HG03097 (cell line): ENCODE results near the gene ACAD10.
"Not testable (repeated sequence)": the region's sequence is repeated elsewhere in the genome, so short reads cannot be mapped to it uniquely, and the experiment has no call there.

Experiments used
- ATAC-seq: cut with Tn5 transposase; IDR thresholded peaks from one replicate; pipeline ENCODE4 v1.9.1; 2021; ENCODE audit not compliant: unreplicated experiment, low FRiP score

Gene ACAD10

GRCh38 chr12:111685811-111686573 lies at the start of gene ACAD10, which contains the start of gene BRAP:
TSS of gene ACAD10 (plus strand) at chr12:111686053. CDS start at chr12:111692710, 6,657 bp downstream.
TSS of gene BRAP (minus strand) at chr12:111685956. CDS start at chr12:111685792, 164 bp downstream.
- ATAC-seq, result peak; percentile 79

- ATAC-seq, result no peak
Measured at GRCh38 chr12:111636209-111636945, 49.5 kb upstream of the ACAD10 start.

- ATAC-seq, result no peak
Measured at GRCh38 chr12:111638556-111638955, 47.3 kb upstream of the ACAD10 start.

GRCh38 chr12:111640506-111640905 lies 45.3 kb upstream of the ACAD10 start:
- ATAC-seq, result no peak

- ATAC-seq, result no peak
Measured at GRCh38 chr12:111642681-111643426, 43.0 kb upstream of the ACAD10 start.

GRCh38 chr12:111643427-111643826 lies 42.4 kb upstream of the ACAD10 start:
- no peak for ATAC-seq

GRCh38 chr12:111645433-111645832 lies 40.4 kb upstream of the ACAD10 start:
- no peak for ATAC-seq

GRCh38 chr12:111650912-111651311 lies 34.9 kb upstream of the ACAD10 start:
- no peak for ATAC-seq

GRCh38 chr12:111652530-111652929 lies 33.3 kb upstream of the ACAD10 start:
- ATAC-seq, result not testable (repeated sequence)

GRCh38 chr12:111653596-111653995 lies 32.3 kb upstream of the ACAD10 start:
- ATAC-seq, result no peak

- no peak for ATAC-seq
Measured at GRCh38 chr12:111655356-111655755, 30.5 kb upstream of the ACAD10 start.

GRCh38 chr12:111656016-111656415 lies 29.8 kb upstream of the ACAD10 start:
- no peak for ATAC-seq

- no peak for ATAC-seq
Measured at GRCh38 chr12:111664499-111664898, 21.4 kb upstream of the ACAD10 start.

- ATAC-seq, result no peak
Measured at GRCh38 chr12:111664961-111665865, 20.6 kb upstream of the ACAD10 start.

- ATAC-seq, result no peak
Measured at GRCh38 chr12:111672822-111673381, 13.0 kb upstream of the ACAD10 start.

- ATAC-seq, result no peak
Measured at GRCh38 chr12:111673503-111673902, 12.3 kb upstream of the ACAD10 start.

GRCh38 chr12:111677186-111677585 lies 8.7 kb upstream of the ACAD10 start:
- ATAC-seq, result no peak

- ATAC-seq, result not testable (repeated sequence)
Measured at GRCh38 chr12:111684485-111685198, 1.2 kb upstream of the ACAD10 start.

GRCh38 chr12:111685322-111685810 lies 487 bp upstream of the ACAD10 start:
- peak; percentile 19 for ATAC-seq
